Activated gamma-delta T cell treated with Interleukin-2 at 50 U/mL for 16 hours (primary cell): ENCODE results near the gene IL12RB1.
"Not testable (repeated sequence)": the region's sequence is repeated elsewhere in the genome, so short reads cannot be mapped to it uniquely, and the experiment has no call there.

Source experiments
- DNase-seq: peaks from one replicate; pipeline ENCODE4 v3.0.0-alpha.2; 2020

Gene IL12RB1

DNA sequence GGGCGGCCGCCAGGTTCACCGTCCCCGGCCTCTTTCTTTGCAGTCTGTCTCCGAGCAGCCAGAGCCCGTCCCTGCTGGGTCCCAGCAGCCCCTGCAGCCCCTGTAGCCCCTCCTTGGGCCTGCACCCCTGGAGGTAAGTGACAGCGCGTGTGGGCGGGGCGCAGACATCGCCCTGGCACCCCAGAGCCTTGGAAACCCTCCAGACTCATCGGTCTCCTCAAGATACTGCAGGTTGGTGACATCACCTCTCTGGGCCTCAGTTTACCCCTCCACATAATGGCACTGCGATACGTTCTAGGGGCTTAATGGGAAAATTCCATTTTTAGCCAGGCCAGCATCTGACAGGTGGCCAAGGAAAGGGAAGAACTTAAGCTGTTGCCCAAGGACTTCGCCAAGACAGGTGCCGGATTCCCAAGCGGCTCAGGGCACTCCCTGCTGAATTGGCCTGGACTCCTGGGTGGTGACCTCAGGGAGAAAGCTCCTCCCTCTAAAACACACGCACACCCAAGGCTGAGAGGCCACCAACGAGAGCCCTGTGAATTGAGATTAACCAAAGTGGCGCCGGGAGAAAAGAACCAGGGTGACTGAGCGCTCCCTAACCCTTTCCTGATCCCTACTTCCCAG is 24.0 kb upstream of the IL12RB1 start:
- DNase-seq, result no peak

GRCh38 chr19:18109733-18110608 is 23.2 kb upstream of the IL12RB1 start:
- DNase-seq, result peak; percentile 39

- DNase-seq, result no peak
These were observed 22.6 kb upstream of the IL12RB1 start for GRCh38 chr19:18109341-18109732.

DNA sequence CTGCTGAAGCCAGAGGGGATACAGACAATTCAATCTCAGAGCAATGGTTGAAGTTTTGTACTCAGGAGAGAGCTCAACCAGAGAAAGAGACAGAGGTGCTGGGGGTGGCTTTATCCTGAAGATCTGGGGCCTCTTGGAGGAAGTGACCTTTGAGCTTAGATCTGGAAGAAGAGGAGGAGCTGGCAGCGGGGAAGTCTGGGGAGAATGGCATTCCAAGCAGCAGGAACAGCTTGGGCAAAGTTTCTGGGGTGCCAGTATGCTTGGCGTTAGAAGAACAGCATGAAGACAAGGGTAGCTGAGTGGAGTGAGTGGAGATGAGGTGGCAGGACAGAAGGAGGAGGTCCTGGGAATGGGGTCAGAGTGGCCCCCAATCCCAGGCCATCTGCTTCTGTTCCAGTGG is 22.2 kb upstream of the IL12RB1 start:
- DNase-seq, result no peak

GRCh38 chr19:18107235-18107634 is 20.5 kb upstream of the IL12RB1 start:
- DNase-seq, result no peak

DNA sequence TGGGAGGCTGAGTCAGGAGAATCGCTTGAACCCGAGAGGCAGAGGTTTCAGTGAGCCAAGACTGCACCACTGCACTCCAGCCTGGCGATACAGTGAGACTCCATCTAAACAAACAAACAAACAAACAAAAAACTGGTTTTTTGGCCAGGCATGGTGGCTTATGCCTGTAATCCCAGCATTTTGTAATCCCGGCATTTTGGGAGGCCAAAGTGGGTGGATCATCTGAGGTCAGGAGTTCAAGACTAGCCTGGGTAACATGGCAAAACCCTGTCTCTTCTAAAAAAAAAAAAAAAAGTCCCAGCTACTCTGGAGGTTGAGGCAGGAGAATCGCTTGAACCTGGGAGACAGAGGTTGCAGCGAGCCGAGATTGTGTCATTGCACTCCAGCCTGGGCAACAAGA is 18.5 kb upstream of the IL12RB1 start:
- DNase-seq, result not testable (repeated sequence)

- no peak for DNase-seq
These were observed 18.0 kb upstream of the IL12RB1 start for GRCh38 chr19:18104793-18105131.

GRCh38 chr19:18102916-18103542 is 16.3 kb upstream of the IL12RB1 start:
- DNase-seq, result no peak

GRCh38 chr19:18101268-18101667 is 14.5 kb upstream of the IL12RB1 start:
- DNase-seq, result no peak

DNA sequence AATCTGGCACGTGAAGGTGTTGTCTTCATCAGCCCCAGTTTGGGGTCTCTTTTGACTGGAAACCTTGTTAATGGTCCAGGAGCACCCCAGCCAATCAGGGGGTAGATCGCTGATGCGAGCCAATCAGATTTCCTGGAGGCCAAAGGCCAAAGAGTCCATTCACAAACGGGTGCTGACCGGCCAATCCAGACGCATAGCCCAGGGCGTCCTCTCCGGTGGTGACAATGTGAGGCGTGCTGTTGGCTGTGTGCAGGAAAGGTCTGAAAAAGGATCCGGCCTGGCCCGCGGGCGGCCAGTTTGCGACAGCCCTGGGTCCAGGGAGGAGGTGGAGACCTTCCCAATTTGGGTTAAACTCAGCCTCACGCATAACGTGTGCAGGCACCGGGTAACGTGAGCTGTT is 14.0 kb upstream of the IL12RB1 start:
- no peak for DNase-seq

DNA sequence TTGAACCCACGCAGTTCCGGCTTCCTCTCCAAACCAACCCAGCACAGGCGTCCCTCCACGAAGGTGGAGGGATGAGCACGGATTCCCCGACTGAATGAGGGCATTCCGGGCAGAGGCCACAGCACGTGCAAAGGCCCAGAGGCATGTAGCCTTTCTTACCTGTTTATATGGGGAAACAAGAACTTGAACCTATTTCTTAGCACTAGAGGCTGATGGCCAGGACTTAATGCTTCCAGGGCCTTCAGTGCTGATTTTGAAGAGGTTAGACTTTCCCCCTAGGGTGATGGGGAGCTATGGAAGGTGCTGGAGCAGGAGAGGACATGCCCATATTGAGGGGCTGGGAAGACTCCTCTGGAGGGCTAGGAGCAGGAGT is 12.9 kb upstream of the IL12RB1 start:
- DNase-seq, result no peak

- peak; percentile 32 for DNase-seq
These were observed 12.3 kb upstream of the IL12RB1 start for GRCh38 chr19:18098891-18099622.

- DNase-seq, result no peak
These were observed 11.5 kb upstream of the IL12RB1 start for GRCh38 chr19:18097993-18098890.

GRCh38 chr19:18097217-18097992 is 10.7 kb upstream of the IL12RB1 start, which contains the start of gene MAST3:
MAST3 (plus strand) TSS chr19:18097778; CDS start chr19:18097793, 15 bp downstream.
- peak; percentile 90 for DNase-seq

DNA sequence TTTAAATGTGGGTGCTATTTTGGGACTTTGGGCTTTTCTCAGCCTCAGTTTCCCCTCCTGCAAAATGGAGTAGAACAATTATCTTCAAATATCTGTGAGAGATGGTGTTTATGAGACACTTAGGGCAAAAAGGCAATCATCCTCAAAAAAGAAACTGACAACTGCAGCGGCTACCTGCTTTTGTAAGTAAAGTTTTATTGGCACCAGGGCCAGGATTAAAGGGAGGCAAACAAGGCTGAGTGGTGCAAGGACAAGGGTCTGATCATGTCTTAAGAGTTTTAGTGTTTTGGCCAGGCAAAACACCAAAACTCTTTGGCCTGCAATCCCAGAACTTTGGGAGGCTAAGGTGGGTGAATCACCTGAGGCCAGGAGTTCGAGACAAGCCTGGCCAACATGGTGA is 9.5 kb upstream of the IL12RB1 start:
- no peak for DNase-seq

DNA sequence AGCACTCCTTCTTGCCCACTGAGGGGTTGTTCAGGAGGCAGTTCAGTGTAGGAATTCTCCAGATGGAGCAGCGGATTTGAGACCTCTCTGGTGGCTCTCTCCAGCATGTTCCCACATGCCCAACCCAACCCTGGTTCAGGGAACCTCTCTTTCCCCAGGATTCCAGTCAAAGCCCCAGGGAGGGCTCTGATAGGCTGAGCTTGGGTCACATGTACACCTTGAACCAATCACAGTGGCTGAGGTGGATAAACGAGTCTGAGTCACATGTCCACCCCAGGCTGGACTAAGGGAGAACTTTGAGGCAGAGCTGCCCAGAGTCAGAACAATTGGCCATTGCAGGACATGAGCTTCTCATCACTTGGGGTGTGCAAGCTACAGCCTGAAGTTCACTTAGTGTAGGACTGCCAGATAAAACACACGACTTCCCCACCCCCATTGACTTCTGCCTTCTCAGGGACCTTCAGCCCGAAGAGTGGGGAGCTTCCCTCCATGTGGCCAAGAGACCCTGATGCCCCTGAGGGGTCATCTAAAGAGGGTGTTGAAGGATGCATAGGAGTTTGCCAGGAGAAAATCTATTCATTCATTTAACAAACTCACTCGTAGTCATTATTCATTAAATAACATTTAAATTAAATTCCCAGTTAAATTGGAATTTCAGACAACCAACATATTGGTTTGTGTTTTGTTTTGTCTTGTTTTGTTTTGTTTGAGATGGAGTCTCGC is 6.9 kb upstream of the IL12RB1 start:
- no peak for DNase-seq

GRCh38 chr19:18091217-18091608 is 4.5 kb upstream of the IL12RB1 start:
- peak; percentile 79 for DNase-seq

DNA sequence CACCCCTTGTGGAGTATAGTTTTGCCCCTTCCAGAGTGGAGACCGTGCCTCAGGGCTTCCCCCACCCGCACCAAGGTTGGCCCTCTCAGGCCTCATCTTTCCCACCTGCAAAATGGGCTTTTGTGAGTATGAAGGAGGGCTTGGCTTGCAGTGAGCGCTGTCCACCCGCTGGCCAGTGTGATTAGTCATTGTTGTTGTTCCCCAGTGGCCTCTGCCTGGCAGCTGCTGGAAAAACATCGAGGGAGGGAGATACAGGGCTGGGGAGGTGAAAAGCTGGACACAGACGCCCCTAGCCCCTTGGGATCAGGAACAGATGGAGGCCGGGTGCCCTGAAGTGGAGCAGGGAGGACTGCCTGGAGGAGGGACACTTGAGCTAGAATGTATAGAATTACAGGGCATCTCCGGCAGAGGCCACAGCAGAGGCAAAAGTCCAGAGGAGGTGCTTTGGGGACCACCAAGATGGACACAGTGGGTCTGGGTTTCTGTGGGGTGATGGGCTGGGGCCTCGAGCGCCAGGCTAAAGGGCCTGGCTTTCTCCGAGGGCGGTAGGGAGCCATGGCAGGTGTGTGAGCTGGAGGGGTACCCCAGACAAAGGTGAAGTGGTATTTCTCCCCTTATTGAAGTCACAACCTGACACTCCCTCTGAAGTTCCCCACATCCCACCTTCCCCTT is 3.9 kb upstream of the IL12RB1 start:
- DNase-seq, result no peak

DNA sequence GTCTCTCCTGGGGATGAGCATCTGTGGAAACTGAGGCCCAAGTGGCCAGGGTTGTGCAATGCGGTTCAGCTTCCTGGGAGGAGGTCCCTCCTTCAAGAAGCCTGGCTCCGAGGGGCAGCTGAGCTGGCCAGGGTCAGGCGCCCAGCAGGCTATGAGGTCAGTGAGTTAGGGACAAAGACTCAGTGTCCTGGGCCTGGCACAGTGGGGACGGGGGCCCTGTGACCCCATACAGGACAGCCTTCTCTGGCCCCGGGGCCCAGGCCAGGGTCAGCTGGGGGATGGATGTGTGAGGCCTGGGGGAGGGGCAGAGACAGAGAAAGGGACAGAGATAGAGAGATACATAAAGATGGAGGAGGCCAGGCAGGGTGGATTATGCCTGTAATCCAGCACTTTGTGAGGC is 3.0 kb upstream of the IL12RB1 start:
- DNase-seq, result no peak

GRCh38 chr19:18089096-18089541 is 2.4 kb upstream of the IL12RB1 start:
- DNase-seq, result peak; percentile 43
